NCI-H460 (cell line): Measurements from ENCODE around the gene PRPSAP1. TPM values are rescaled to one million over a fixed set of nuclear protein-coding genes. Genes with fewer than 3 reads are reported as not detected.
"Not testable (repeated sequence)": the region's sequence is repeated elsewhere in the genome, so short reads cannot be mapped to it uniquely, and the experiment has no call there.

Source experiments
- DNase-seq: peaks from one replicate; pipeline ENCODE4 v3.0.0-alpha.2; 2016; ENCODE audit warnings: low read depth; ENCODE audit errors: extremely low read depth
- total RNA-seq: library from RNA; depleted of rRNA; stranded (reverse); fragments of >200 nt; shearing (Covaris generic); gene quantifications from 2 replicates; pipeline ENCODE4 v1.2.3, GENCODE V29; 2014

The PRPSAP1 gene
- total RNA-seq, 1 experiment from 2014 or later = 44.8 TPM

DNA sequence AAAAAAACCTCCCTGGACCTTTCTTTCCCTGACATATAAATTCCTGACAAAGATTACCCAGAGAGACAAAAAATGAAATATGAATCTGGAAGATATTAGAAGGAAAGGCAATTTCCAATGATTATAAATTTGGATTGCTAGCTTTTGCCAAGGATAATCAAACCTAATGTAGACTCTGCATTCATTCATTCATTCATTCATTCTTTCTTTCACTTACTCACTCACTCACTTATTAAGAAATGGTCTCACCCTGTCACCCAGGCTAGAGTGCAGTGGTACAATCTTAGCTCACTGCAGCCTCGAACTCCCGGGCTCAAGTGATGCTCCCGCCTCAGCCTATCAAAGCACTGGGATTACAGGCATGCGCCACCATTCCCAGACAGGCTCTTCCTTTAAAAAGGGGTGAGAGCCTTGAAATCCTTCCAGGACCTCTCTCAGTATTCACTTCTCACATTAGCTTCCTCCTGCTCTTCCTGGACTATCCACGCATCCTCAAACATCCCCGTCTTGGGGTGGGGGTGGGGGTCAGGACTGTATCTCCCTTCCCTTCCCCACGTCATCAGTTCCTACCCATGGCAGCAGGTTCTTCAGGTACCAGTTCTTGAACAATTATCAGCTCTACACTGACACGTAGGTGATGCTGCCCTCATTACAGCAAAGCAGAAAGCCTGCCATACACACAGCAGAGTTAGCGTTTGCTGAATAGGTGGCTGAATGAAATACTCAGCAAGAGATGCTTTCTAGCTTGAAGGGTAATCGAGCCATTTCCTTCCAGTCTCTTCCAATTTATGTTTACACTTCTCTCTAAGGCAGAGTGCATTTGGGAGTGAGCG, 19.8 kb downstream of the PRPSAP1 start:
- DNase-seq = no peak

DNA sequence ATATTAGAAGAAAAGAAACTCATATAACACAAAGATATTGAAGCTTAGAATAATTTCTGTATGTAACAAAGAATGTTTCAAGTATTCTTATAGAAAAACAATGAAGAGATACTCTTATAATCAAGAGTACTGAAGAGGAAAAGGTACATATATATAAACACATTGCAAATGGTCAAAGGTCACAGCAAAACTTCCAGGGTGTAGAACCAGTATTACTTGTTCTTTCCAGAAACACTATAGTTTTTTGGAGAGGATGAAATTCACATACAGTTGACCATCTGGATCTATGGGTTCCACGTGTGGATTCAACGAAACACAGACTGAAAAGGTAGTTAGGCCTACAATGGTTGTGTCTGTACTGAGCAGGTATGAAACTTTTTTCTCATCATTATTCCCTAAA, 22.6 kb downstream of the PRPSAP1 start:
- DNase-seq = no peak

DNA sequence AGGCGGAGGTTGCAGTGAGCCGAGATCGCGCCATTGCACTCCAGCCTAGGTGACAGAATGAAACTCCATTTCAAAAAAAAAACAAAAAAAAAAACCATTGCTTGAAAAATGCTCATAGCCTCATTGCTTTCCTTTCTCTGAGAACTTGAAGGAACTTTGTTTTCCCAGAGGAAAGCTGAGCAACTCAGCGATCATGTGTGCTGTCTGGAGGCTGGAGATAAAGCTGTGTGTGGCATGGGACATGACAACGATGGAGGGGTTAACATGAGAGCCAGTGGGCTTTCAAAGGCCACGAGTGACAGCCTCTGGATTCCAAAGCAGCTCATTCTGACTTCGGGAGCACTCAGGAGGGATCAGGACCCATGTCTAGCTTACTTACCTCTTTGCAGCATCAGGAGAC, 24.1 kb downstream of the PRPSAP1 start:
- no peak for DNase-seq

DNA sequence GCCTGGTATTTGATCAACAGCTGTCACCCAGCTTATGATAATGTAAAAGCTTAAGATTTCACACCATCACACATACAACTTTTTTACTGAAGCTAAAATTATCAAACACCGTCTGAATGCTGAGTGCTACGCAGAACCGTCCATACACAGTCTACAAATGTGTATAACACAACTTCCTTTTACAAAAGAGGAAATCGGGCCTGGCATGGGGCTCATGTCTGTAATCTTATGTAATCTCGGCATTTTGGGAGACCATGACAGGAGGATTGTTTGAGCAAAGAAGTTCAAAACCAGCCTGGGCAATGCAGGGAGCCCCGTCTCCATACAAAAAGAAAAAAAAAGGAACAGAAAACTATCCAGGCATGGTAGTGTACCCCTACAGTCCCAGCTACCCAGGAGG, 26.0 kb downstream of the PRPSAP1 start:
- DNase-seq = no peak

DNA sequence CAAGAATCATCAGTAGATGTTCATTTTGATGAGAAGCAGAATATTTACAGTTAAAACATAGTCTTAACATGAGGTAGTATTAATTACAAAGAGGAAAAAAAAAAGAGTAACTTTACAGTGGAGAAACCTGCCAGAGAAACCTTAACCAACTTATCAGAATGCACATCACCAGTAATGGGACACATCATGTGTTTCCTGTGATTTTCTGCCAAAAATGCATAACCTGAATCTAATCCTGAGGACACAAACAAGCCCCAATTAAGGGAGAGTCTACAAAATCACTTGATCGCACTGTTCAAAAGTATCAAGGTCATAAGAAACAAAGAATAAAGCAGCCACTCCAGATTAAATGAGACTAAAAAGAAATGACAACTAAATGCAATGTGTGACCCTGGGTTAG, 27.4 kb downstream of the PRPSAP1 start:
- no peak for DNase-seq

DNA sequence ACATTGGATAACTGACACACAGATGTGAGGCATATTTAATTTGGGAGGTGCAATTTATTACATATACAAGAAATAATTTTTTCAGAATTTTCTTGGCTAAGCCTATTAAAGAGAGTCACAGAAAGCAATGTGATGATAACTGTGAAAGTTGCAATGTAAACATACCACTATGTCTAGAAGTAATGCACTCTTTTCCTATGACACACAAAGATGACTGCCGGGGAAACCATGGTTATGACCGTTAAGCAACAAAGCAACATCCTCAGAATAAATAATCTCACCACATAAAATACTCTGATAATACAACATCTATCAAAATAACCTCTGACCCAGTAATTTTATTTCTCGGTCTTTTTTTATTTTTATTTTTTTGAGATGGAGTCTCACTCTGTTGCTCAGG, 35.1 kb downstream of the PRPSAP1 start:
- no peak for DNase-seq

DNA sequence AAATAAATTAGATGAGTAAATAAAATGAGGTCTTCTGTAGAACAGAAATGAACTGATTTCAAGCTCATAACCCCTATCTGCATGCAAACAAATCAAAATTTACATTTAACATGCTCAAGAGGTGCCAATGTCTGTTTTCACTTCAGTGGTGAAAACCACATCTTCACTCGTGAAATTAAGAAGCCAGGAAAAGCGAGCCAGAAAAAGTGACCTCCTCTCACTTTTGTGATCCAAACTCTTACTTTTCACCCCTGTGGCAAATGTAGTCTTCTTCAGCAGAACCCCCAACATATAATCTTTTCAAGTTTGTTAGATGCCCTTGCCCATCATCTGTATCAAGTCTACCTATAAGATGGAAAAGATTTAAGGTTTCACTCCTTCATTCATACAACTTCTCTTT, 36.2 kb downstream of the PRPSAP1 start:
- DNase-seq = no peak

DNA sequence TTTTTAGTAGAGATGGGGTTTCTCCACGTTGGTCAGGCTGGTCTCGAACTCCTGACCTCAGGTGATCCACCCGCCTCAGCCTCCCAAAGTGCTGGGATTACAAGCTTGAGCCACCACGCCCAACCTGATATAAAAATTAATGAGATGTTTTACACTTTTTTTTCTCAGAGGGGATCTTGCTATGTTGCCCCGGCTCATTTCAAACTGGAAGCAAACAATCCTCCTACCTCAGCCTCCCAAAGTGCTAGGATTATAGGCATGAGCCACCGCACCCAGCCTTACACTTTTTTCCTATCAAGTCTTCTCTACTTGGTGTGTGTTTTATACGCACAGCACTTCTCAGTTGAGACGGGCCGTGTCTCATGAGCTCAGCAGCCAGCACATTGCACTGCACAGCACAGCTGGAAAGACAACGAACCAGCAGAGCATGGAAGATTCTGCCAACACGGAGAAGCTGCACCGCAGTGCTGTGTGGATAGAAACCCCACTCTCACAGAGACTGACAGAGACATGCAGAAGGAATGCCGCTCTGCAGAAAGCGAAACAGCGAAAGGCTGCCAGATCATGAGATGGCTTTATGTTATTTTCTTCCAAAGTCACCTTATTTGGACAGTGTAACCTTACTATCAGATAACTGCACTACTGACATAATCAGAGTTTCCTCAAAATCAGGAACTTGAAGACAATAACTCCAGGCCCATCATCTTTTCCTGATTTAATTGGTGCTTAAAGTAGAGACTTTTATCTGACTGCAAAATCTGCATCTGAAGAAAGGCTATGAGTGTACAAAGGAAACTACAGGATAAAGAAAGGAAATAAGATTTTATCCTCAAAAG, 39.1 kb downstream of the PRPSAP1 start:
- no peak for DNase-seq

DNA sequence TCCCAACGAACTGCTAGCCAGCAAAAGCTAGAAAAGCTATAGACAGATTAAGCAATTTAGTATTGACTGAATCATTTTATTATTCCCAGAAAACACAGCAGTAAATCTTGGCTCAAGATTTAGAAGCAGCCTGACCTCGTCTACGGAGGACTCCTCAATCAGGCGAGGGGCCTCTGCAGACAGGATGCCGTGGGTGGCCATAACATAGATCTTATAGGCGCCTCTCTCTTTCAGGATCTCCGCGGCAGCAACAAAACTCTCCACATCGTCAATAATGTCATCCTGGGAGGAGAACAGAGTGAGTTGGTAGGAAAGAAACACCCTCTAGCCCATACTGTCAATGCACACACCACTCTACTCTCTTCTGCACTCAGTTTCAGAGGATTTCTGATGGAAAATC, 41.0 kb downstream of the PRPSAP1 start:
- no peak for DNase-seq

DNA sequence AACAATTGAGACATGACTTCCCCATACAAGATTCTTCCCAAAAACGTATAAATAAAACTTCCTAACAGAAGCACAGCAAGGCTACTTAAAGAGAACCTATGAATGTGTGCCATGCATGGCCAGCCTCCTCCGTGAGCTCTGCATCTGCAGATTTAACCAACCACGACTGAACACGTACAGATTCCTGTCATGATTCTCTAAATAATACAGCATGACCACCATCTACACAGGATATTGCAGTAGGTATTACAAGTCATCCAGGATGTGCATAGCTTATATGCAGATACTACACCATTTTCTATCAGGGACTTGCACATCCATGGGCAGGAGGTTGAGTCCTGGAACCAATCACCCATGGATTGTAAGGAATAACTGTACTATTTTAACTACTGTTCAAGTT, 44.3 kb downstream of the PRPSAP1 start:
- DNase-seq = no peak

DNA sequence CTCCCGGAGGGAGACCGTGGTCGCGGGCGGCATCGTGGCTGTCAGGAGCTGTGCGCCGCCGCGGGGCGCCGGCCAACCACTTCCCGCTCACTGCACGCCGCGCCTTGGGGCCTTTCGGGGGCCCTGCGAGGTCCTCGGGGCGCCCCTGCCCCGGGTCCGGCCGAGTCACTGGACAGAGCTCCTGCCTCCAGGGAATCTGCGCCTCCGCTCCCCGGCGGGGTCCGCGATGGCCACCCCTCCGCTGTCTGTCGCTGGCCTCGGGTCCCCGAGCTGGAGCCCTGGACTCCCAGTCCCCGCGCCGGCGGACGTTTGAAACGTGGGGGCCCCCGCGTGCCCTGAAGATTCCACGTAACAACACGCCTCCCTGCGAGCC, 45.8 kb downstream of the PRPSAP1 start, which contains the start of gene QRICH2:
Gene QRICH2 (minus strand): TSS at position 311 of the 373 bp plus-strand sequence. CDS start 278 bp downstream, at position 33.
- no peak for DNase-seq

DNA sequence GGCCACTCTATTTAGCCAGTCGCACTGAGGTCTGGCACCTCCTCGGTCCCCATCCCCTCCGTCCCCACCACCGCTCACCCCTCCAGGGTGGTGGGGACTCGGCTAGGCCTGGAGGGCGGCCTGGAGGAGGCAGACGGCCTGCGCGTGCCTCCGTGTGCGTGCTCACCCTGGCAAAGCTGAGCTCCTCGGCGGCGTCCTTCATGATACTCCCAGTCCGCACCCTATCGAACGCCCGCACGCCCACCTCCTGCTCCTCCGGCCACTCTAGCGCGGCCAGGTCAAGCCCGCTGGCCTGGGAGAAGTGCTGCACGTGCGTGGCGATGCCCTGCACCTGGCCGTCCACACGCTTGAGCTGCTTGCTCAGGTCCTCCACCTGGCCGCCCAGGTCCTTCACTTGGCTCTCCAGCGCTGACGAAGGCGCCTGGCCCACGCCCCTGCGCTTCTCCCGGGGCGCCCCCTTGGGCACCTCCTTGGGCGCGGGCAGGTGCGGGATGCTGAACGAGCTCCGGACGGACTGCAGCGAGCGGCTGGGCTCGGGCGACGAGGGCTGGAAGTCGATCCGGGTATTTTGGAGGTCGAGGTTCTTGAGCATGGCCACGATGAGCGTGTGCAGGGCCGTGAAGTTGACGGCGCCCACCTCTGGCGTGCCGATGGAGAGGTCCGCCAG, 46.3 kb downstream of the PRPSAP1 start:
- no peak for DNase-seq

DNA sequence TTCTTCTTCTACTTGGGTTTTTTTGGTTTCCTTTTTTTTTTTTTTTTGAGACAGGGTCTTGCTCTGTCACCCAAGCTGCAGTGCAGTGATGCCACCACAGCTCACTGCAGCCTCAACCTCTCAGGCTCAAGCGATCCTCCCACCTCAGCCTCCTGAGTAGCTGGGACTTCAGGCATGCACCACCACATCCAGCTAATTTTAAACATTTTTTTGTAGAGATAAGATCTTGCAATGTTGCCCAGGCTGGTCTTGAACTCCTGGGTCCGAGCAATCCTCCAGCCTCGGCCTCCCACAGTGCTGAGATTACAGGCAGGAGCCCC, 48.6 kb downstream of the PRPSAP1 start:
- not testable (repeated sequence) for DNase-seq

DNA sequence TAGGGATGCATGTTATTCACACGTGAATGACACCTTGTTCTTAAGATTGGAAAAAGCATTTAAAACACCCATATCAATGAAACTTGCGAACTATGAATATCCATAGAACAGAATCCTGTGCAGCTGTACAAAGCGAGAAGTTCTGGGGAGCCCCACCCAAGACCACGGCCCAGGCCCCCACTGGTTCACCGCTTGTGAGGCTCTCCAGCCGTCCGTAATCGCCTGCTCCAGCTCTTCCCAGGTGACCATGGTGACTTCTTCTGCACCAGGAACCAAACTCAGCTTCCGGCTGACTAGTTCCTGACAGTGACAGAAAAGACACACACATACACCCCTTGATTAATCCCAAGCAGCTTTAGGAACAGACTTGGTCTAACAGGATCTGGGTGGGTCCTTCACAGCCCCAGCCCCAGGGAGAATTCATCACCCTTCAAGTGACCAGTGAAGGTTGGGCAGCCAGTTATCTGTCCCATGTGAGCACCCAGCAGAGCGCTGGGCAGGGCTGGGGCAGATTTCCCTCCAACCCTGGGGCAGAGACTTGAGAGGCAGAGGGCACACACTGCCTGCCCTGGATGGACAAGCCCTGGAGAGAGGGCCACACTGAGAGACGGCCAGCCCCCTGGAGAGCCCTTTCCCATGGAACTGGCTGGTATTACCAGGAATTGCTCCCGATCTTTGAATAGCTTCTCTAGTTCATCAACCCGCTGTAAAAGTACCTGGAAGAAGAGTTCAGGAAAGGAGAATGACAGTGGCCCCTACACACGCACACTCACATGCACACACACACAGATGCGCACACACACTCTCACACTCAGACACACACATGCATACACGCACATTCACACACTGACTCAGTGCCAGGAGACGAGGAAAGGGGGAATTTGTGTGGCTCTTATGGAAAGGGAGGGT, 49.2 kb downstream of the PRPSAP1 start:
- no peak for DNase-seq

DNA sequence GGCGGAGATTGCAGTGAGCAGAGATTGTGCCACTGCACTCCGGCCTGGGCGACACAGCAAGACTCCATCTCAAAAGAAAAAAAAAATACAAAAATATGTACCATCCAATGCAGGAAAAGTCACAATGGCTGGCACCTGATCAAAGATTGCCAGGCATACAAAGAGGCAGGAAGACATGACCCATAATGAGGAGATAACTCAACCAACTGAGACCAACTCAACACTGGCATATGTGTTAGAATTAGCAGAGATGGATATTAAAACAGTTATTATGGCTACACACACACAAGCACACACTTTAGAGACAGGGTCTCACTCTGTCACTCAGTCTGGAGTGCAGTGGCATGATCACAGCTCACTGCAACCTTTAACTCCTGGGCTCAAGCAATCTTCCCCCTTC, 56.3 kb downstream of the PRPSAP1 start:
- no peak for DNase-seq

DNA sequence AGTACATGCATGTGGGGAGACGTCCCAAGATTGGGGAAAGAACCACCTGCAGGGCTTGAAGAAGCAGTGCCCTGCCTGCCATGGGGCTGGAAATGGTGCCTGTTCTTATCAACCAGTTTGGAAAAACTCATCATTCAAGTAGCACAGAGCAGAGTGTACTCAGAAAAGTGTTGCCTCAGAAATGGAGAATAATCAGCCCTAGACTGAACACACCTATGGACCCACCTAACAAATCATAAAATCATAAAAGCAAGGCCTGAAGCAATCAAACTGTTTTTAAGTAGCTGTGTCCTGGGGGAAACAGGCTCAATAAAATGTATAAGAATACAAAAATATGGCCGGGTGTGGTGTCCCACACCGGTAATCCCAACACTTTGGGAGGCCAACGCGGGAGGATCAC, 56.8 kb downstream of the PRPSAP1 start:
- DNase-seq = no peak

DNA sequence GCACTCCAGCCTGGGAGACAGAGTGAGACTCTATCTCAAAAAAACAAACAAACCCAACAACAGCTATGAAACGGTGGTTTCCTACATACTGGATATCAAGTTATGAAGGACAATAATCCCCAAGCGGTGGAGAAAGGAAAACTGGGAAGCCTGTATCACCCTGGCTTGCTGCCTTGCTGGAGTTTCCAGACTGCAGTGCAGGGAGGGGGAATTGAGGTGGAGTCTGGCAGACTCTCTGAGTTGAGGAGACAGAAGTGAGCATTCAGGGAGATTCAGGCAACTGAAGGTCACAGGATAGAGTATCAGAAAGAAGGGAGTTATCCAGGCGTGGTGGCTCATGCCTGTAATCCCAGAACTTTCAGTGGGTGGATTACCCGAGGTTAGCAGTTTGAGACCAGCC, 57.5 kb downstream of the PRPSAP1 start:
- DNase-seq = no peak

DNA sequence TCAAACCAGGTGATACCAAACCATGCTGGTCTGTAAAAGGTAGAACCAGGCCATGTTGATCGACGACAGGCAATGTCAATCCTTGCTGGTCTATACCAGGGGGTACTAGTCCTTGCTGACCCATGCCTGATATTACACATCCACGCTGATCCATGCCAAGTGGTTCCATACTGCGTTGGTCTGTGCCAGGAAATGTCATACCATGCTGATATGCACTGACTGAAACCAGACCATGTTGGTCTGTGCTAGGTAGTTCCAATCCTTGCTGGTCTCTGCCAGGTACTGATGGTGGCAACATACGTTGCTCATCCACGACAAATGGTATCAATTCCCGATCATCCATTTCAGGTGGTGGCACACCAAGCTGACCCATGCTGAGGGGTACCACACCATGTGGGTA, 60.6 kb downstream of the PRPSAP1 start:
- DNase-seq = no peak

DNA sequence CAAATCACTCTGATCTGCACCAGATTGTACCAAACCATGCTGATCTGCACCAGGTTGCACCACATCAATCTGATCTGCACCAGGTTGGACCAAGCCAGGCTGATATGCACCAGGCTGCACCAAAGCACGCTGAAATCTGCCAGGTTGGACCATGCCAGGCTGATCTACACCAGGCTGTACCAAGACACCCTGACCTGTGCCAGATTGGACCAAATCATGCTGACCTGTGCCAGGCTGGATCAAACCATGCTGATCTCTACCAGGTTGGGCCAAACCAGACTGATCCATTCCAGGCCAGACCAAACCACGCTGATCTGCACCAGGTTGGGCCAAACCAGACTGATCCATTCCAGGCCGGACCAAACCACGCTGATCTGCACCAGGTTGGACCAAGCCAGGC, 61.1 kb downstream of the PRPSAP1 start:
- DNase-seq = no peak

DNA sequence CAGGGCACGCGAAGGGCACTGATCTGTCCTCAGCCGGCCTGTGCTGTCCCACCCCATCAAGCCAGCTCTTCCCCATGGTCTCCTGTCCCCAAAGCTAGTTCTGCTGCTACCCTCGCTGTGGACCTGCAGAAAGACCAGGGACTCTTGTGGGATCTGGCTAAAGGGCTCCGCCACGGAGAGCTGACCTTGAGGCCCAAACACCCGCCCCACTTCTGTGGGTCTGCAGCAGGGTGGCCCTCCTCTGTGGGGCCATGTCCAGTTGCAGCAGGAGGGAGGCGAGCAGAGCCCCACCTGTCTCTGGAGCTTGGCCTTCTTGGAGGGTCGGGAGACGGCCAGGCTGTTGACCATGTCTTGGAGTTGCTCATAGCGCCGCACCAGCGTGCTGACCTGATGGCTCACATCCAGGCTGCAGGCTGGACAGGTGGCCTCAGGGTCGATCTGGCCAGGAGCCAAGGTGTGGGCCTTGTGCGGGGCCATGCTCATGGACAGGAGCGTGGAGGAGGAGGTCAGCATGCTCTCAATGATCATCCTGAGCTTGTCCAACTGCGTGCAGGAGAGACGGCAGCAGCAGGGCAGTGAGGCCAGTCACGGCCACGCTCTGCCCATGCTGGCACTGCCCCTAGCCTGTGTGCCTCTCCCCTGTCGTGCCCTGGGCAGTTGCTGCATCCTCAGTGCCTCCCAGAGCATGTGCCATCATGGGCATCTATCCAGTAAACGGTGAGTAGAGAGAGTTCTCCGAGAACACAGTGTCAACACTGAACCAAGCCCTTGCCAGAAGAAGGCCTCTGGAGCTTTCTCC, 71.9 kb downstream of the PRPSAP1 start:
- DNase-seq = no peak
